Activated CD4-positive, alpha-beta T cell treated with anti-CD3 and anti-CD28 coated beads, Interleukin-2, amount 10 ng/mL, durations not matched to agents 7 days and 5 days (primary cell): Measurements from ENCODE around the gene BIK. TPM values are rescaled to one million over a fixed set of nuclear protein-coding genes. Genes with fewer than 3 reads are reported as not detected.

Experiments used
- CTCF ChIA-PET: fragments of 350-600 bp; sonication (Branson Sonifier 250); formaldehyde crosslinking; loops from one replicate; lab custom pipeline; 2021; ENCODE audit warnings: antibody characterized with exemption; lab: Charles Lee
- POLR2A ChIA-PET: fragments of 350-600 bp; sonication (Branson Sonifier 250); formaldehyde crosslinking; loops from one replicate; lab custom pipeline; 2021; ENCODE audit warnings: antibody characterized with exemption; lab: Charles Lee
- DNase-seq: peaks from one replicate; pipeline ENCODE4 v3.0.0-alpha.2; 2020
- H3K27ac Mint-ChIP-seq: one replicate; pipeline ENCODE4 v1.8.0; 2021; ENCODE audit warnings: mild to moderate bottlenecking, moderate library complexity, mixed read lengths
- H3K27me3 Mint-ChIP-seq: one replicate; pipeline ENCODE4 v1.8.0; 2021; ENCODE audit warnings: mixed read lengths
- H3K36me3 Mint-ChIP-seq: one replicate; pipeline ENCODE4 v1.8.0; 2021; ENCODE audit warnings: low read depth, mixed read lengths
- H3K4me1 Mint-ChIP-seq: one replicate; pipeline ENCODE4 v1.8.0; 2021; ENCODE audit warnings: mixed read lengths
- H3K4me3 Mint-ChIP-seq: one replicate; pipeline ENCODE4 v1.8.0; 2021; ENCODE audit warnings: mild to moderate bottlenecking, moderate library complexity, mixed read lengths
- H3K9me3 Mint-ChIP-seq: one replicate; pipeline ENCODE4 v1.8.0; 2021; ENCODE audit warnings: mixed read lengths
- total RNA-seq, 2 experiments: library from RNA; stranded (reverse); gene quantifications; one replicate each; pipeline ENCODE4 v1.2.3, GENCODE V29; 2021

The BIK gene, protein sequence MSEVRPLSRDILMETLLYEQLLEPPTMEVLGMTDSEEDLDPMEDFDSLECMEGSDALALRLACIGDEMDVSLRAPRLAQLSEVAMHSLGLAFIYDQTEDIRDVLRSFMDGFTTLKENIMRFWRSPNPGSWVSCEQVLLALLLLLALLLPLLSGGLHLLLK
- 1 to 10 TPM; 1.4 to 1.9 TPM for total RNA-seq

DNA sequence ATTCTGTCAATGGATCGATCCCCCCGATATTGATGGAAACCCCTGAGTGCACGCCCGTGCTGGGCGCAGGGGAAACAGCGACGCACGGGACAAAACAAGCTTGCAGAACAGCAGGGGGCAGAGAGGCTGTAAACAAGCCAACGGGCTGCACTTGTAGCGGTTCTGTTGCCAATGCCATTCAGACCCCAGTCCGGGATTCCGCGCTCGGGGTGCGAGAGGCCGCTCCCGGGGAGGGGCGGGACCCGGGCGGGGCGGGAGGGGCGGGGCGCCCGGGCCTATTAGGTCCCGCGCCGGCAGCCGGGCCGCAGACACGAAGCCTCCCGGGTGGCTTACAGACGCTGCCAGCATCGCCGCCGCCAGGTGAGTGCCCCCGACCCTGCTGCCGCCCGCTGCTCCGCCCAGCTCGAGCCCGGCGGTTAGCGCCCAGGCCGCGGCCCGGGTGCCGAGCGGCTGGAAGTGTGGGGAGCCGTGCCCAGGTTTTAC lies at the start of gene BIK:
BIK (plus strand) TSS at position 307 of the 483 bp plus-strand sequence. CDS start 13,273 bp downstream, outside the sequence.
- Mint-ChIP-seq H3K9me3 (no peaks in the 10 kb centered on the region), H3K36me3 (no peaks in the 10 kb centered on the region), H3K27me3 (peaks cover 25% of the 10 kb centered on the region), H3K4me1 (peaks cover 9% of the 10 kb centered on the region), H3K4me3 (peak within 1 kb of the TSS; percentile 68), H3K27ac (peak within 1 kb of the TSS; percentile 68)
- CTCF ChIA-PET: interaction anchor here (0.7 to 0.9 kb wide), 2 partner anchors 9 to 20 kb away, joined by 3 read pairs; no protein-coding TSS in a partner anchor
- peak; percentile 56 for DNase-seq
- POLR2A ChIA-PET: no interaction called here

DNA sequence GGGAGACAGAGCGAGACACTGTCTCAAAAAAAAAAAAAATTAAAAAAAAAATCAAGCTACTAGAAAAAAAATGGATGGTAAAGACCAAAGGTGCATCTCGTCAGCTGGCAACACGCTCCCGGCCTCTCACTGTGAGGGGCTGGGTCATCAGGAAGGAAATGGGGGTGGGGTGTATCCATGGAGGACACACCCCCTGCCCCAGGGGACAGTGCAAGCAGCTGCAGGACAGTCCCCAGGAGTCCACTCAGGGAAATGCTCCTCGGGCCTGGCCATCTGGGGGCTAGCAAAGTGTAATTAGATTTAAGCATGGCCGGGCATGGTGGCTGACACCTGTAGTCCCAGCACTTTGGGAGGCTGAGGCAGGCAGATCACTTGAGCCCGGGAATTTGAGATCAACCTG lies 44.4 kb upstream of the BIK start:
- ChIA-PET CTCF (interaction anchor here (0.6 kb wide), 1 partner anchor 38 kb away, joined by 4 read pairs; no protein-coding TSS in a partner anchor), POLR2A (no interaction called here)
- Mint-ChIP-seq H3K4me3 (no peak overlapping the region), H3K4me1 (no peaks in the 10 kb centered on the region), H3K36me3 (no peaks in the 10 kb centered on the region), H3K27ac (no peak overlapping the region), H3K27me3 (no peaks in the 10 kb centered on the region), H3K9me3 (no peaks in the 10 kb centered on the region)
- no peak for DNase-seq

DNA sequence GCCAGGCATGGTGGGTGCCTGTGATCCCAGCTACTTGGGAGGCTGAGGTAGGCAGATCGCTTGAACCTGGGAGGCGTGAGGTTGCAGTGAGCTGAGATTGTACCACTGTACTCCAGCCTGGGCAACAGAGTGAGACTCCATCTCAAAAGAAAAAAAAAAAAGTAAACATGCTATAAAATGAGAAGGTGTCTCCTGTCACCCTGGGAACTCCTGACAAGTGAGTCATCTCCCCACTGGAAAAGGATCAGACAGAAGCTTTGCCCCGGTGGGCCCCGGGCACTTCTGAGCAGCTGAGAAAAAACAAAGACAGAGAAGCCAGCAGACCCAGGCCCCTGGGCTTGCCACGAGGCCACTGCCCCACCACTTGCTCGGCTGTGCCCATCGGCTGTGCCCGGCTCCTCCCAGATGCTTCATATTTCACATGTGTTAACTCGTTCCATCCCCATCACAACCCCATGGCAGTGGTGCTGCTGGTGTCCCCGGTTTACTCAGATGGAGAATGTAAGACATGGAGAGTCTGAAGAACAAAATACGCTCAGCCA lies 43.6 kb upstream of the BIK start:
- no peak for DNase-seq
- ChIA-PET POLR2A (no interaction called here), CTCF (no interaction called here)
- Mint-ChIP-seq H3K4me3 (no peak overlapping the region), H3K4me1 (no peaks in the 10 kb centered on the region), H3K9me3 (no peaks in the 10 kb centered on the region), H3K36me3 (no peaks in the 10 kb centered on the region), H3K27me3 (no peaks in the 10 kb centered on the region), H3K27ac (no peak overlapping the region)

DNA sequence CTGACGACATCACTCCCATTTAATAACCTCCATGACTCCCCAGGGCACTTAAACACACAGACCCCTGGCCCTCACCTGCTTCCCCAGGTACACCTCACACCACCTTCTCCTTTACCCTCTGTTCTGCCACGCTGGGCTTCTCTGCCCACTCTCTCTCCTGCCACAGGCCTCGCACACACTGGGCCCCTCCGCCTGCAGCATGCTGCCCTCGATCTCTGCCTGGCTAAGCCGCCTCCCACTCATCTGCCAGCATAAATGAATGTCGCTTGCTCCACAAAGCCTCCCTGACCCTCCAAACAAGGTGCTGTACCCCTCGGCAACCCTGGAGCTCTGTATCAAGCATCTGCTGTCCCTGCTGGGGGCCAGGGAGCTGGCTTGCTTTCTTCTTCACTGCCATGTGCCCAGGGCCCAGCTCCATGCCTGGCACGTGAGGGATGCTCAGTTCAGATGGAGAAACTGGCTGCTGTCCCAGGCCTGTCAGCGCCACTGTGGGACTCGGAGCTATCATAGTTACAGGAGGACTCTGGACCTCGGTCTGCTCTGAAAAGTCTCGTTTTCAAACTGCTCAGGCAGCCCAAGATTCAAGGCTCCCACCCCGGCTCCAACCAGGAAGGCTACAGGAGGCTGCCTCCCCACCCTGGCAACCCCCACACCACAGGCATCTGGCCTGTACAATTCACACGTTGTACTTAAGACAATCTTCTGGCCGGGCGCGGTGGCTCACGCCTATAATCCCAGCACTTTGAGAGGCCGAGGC lies 33.3 kb upstream of the BIK start:
- Mint-ChIP-seq H3K4me3 (no peak overlapping the region), H3K9me3 (no peaks in the 10 kb centered on the region), H3K27ac (no peak overlapping the region), H3K27me3 (no peaks in the 10 kb centered on the region), H3K36me3 (no peaks in the 10 kb centered on the region), H3K4me1 (no peaks in the 10 kb centered on the region)
- CTCF ChIA-PET: no interaction called here
- POLR2A ChIA-PET: no interaction called here
- DNase-seq: no peak

DNA sequence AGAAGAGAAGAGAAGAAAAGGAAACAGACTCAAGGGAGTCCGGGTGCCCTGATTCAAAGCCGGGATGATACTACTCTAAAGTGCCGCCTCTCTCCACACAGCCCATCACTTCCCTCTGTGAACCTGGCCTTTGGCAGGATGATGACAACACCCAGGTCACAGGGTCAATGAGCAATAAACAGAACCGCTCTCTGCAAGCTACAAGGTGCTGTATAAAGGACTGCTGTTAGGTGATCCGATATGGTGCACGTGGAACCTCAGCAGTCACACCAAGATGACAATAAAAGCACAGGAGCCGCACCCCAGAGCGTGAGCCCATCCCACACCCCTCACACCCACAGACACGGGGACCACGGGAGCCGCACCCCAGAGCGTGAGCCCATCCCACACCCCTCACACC lies 32.0 kb upstream of the BIK start:
- Mint-ChIP-seq H3K36me3 (no peaks in the 10 kb centered on the region), H3K4me1 (no peaks in the 10 kb centered on the region), H3K27ac (no peak overlapping the region), H3K9me3 (no peaks in the 10 kb centered on the region), H3K4me3 (no peak overlapping the region), H3K27me3 (no peaks in the 10 kb centered on the region)
- ChIA-PET CTCF (interaction anchor here (0.6 kb wide), 1 partner anchor 26 kb away, joined by 3 read pairs; no protein-coding TSS in a partner anchor), POLR2A (no interaction called here)
- DNase-seq: no peak

DNA sequence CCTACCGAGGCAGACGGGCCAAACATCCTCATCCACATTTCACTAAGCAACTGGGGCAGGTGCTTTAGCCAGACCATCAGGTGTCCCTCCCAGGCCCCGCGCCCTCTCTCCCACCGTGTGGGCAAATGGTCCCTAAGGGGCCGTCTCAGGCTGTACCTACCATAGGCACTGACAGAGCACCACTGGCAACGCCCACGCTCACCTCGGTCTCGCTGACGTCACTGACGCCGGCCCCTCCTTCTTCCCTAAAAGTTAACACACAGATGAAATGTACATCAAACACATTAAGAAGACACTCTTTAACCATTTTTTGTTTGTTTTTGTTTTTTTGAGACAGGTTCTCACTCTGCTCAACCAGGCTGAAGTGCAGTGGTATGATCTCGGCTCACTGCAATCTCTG lies 30.8 kb upstream of the BIK start:
- Mint-ChIP-seq H3K4me1 (no peaks in the 10 kb centered on the region), H3K4me3 (no peak overlapping the region), H3K9me3 (no peaks in the 10 kb centered on the region), H3K36me3 (no peaks in the 10 kb centered on the region), H3K27me3 (no peaks in the 10 kb centered on the region), H3K27ac (peak overlapping the region; percentile 36)
- CTCF ChIA-PET: interaction anchor here (0.7 kb wide), 1 partner anchor 341 kb away, joined by 3 read pairs; no protein-coding TSS in a partner anchor
- POLR2A ChIA-PET: no interaction called here
- no peak for DNase-seq

DNA sequence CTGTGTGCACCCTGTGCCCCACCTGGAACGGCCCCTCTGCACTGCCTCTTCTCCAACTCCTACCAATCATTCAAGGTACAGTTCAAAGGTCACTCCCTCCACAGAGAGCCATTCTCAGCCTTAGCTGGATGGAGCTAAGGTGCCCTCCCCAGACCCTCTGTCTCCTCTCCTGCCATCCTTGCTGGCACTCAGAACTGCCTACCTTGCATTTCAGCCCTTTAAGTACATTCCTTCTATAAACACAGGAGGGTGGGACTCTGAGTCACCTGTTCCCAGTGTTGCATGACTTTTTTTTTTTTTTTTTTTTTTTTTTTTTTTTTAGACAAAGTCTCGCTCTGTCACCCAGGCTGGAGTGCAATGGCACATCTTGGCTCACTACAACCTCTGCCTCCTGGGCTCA lies 29.9 kb upstream of the BIK start:
- H3K36me3 Mint-ChIP-seq: peaks cover 6% of the 10 kb centered on the region
- CTCF ChIA-PET: no interaction called here
- POLR2A ChIA-PET: no interaction called here
- H3K9me3 Mint-ChIP-seq: no peaks in the 10 kb centered on the region
- no peak overlapping the region for H3K27ac Mint-ChIP-seq
- no peaks in the 10 kb centered on the region for H3K27me3 Mint-ChIP-seq
- no peak for DNase-seq
- H3K4me3 Mint-ChIP-seq: no peak overlapping the region
- H3K4me1 Mint-ChIP-seq: no peaks in the 10 kb centered on the region

DNA sequence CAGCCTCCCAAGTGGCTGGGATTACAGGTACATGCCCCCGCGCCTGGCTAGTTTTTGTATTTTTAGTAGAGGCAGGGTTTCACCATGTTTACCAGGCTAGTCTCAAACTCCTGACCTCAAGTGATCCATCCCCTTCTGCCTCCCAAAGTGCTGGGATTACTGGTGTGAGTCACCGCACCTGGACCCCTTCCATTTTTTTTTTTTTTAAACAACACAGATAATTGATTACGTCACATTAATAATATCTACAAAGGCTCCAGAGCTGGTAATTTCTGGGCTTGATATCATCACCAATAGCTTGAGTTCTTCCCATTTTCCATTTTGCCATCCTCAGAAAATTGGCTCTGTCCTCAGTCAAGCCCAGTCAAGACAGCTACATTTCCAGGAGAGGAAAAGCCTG lies 28.6 kb upstream of the BIK start:
- H3K27me3 Mint-ChIP-seq: no peaks in the 10 kb centered on the region
- no peak overlapping the region for H3K27ac Mint-ChIP-seq
- ChIA-PET CTCF (no interaction called here), POLR2A (no interaction called here)
- no peaks in the 10 kb centered on the region for H3K9me3 Mint-ChIP-seq
- peaks cover 10% of the 10 kb centered on the region for H3K4me1 Mint-ChIP-seq
- H3K36me3 Mint-ChIP-seq: peaks cover 7% of the 10 kb centered on the region
- DNase-seq: no peak
- H3K4me3 Mint-ChIP-seq: no peak overlapping the region

DNA sequence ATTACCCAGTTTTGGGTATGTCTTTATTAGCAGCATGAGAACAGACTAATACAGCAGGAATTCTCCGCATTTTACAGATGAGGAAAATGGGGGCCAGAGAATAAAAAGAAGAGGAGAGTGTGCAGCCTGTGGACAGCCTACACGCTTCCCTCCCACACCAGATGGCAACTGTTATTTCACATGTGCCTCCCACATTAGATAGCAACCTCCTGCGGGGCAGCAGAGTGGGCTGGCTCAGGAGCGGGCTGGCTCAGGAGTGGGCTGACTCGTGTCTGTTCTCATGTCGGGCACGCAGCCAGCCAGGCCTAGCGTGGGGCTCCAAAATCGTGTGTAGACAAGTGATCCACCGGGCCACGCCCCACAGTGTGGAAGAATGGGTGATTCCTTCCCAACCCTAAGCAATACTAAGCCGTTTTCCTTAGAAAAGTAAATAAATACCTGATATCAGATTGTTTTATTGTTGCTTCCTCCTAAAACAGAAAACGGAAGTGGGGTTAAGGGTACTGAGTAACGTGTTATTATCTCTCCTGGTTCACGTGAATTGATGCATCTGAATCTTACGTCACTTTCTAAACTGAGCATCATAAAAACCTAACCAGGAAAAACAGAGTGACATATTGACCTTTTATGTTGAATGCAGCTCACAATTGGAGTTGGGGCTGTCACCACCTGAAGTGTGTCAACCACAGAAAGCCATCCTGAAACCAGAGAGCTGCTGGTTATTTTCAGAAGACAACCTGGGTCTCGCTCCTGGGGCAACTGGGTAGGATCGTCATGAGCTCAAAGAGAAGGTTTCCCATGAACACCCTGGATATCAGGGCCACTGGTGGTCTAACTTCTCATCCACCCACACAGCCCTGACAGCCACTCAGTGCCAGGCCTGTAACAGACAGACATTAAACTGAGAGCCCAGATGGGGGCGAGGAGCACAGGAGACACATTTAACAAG lies 24.6 kb upstream of the BIK start:
- Mint-ChIP-seq H3K4me1 (peaks cover 24% of the 10 kb centered on the region), H3K4me3 (no peak overlapping the region), H3K36me3 (peaks cover 7% of the 10 kb centered on the region), H3K9me3 (no peaks in the 10 kb centered on the region), H3K27ac (peak overlapping the region; percentile 50), H3K27me3 (no peaks in the 10 kb centered on the region)
- POLR2A ChIA-PET: no interaction called here
- no peak for DNase-seq
- CTCF ChIA-PET: interaction anchor here (0.6 to 1.2 kb wide), 2 partner anchors 12 to 64 kb away, joined by 3 read pairs; no protein-coding TSS in a partner anchor

DNA sequence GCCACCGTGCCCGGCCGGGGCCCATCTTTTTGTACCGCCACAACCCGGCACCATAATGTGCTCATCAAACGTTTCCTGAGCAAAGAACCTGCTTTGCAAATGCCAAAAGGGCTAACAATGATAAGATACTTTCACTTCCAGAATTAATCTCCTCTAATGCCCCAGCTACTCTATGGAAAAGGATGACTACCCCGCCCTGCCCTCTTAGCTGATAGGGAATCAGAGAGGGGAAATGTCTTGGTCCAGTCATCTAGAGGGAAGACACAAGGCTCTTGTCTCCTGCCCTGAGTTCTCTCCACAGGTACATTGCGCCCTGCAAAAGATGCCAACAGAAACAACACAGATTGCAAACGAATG lies 21.9 kb upstream of the BIK start:
- no peaks in the 10 kb centered on the region for H3K9me3 Mint-ChIP-seq

DNA sequence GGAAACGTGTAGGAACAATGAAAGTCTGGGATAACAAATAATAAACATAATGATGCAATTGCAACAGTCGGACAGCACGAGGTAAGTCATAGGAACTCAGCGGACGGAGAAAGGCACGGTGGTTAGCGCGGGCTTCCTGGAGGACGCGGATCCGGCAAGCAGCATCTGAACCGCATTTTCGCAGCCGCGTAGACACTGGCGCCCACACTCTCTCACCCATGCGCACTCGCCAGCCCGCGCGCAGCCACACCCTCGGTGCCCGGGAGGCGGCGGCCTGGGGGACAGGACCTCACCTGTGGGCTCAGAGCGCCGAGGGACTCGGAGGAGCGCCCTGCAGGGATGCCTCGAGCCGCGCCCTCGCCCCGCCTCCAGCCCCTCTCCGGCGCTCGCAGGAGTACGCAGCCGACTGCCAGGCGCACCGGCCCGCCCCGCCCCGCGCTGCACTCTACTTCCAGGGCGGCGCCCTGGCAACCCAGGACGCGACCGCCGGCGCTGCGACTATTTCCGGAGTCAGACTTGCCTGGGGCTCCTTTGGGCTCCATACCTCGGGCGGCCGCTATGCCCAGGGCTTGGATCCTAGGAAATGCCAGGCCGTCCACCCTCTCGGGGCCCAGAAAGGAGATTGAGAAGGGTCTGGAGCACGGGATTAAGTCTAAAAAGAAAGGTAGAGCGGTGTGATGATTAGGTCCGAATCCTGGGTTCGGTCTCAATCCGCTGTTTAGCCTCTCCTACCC lies 21.4 kb upstream of the BIK start, which contains the start of gene TTLL1:
TTLL1 (minus strand) TSS at position 408 of the 734 bp plus-strand sequence. CDS start 13,805 bp downstream, outside the sequence.
- DNase-seq: peak; percentile 92
- Mint-ChIP-seq H3K27me3 (no peaks in the 10 kb centered on the region), H3K4me1 (peaks cover 27% of the 10 kb centered on the region), H3K27ac (peak within 1 kb of the TSS; percentile 91), H3K4me3 (peak within 1 kb of the TSS; percentile 84), H3K9me3 (no peaks in the 10 kb centered on the region), H3K36me3 (peaks cover 7% of the 10 kb centered on the region)
- ChIA-PET CTCF (no interaction called here), POLR2A (interaction anchor here (0.5 kb wide), 1 partner anchor 72 kb away, joined by 3 read pairs; no protein-coding TSS in a partner anchor)

More for the DNA sequence above, 21.9 kb upstream of the BIK start:
- DNase-seq: no peak
- ChIA-PET CTCF (interaction anchor here (0.7 kb wide), 2 partner anchors 49 to 88 kb away, joined by 3 to 8 read pairs; no protein-coding TSS in a partner anchor), POLR2A (interaction anchor here (0.5 kb wide), 1 partner anchor 71 kb away, joined by 3 read pairs; no protein-coding TSS in a partner anchor)
- H3K27ac Mint-ChIP-seq: peak overlapping the region; percentile 91
- H3K4me3 Mint-ChIP-seq: peak overlapping the region; percentile 84
- peaks cover 27% of the 10 kb centered on the region for H3K4me1 Mint-ChIP-seq
- peaks cover 7% of the 10 kb centered on the region for H3K36me3 Mint-ChIP-seq
- no peaks in the 10 kb centered on the region for H3K27me3 Mint-ChIP-seq
